ENCODE data around the gene SLIT3.
"Not testable (repeated sequence)": the region's sequence is repeated elsewhere in the genome, so short reads cannot be mapped to it uniquely, and the experiment has no call there.

Gene SLIT3

DNA sequence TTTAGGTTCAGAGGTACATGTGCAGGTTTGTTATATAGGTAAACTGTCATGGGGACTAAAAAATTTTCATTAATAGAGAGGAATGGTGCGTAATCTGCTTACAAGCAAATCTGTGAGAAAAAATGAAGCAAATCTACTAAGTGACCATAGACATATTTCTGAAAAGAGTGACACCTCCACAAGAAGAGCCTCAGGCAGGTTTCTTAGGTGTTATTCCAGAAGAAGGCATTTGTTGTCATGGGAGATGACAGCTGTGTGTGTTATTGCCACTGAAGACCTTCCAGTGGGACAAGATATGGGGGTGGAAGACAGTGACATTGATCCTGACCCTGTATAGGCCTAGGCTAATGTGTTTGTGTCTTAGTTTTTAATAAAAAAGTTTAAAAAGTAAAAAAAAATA is 652.9 kb downstream of the SLIT3 start:
- DNase-seq (ENCODE audit: low read depth in 2 of 2), result no peak

DNA sequence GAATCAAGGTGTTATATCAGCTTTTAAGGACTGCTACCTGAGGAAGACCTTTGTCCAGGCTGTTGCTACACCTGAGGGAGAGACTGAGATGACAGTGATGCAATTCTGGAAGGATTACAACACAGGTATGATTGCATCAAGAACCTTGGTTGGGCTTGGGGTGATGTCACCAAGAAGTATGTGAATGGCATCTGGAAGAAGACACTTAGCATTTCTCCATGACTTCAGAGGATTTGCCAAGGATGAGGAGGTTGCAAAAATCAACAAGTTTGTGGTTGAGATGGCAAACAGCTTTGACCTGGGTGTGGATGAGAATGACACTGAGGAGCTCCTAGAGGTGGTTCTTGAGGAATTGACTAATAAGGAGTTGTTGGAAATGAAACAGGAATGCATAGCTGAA is 653.9 kb downstream of the SLIT3 start:
- no peak for DNase-seq (ENCODE audit: low read depth in 2 of 2)

- no peak for DNase-seq (ENCODE audit: low read depth in 2 of 2)
Observed at GRCh38 chr5:168646335-168646734, 654.6 kb downstream of the SLIT3 start.

DNA sequence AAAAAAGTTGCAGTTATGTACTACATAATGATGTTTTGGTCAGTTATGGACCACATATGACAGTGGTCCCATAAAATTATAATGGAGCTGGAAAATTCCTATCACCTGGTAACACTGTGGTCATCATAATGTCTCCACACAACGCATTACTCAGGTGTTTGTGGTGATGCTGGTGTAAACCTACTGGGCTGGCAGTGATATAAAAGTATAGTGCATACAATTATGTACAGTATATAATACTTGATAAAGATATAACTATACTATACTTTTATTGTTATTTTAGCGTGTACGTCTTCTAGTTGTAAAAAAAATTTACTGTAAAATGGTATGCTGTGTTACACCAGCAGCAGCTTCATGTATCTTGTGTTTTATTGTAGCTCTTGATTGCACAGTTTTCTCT is 655.7 kb downstream of the SLIT3 start:
- DNase-seq (ENCODE audit: low read depth in 2 of 2), result no peak

GRCh38 chr5:168642019-168642418 is 658.9 kb downstream of the SLIT3 start:
- no peak for DNase-seq (ENCODE audit: low read depth in 2 of 2)

DNA sequence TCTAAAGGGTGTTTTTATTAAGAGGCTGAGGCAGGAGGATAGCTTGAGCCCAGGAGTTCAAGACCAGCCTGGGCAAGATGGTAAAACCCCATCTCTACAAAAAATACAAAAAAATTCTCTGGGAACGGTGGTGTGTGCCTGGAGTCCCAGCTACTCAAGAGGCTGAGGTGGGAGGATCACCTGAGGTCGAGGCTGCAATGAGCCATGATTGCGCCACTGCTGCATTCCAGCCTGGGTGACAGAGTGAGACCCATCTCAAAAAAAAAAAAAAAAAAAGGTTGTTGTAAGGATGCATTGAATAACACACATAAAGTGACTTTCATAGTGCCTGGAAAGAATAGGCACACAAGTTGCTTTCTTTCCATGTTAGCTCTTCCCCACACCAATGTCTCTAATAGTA is 662.1 kb downstream of the SLIT3 start:
- DNase-seq (ENCODE audit: low read depth in 2 of 2), result not testable (repeated sequence)

DNA sequence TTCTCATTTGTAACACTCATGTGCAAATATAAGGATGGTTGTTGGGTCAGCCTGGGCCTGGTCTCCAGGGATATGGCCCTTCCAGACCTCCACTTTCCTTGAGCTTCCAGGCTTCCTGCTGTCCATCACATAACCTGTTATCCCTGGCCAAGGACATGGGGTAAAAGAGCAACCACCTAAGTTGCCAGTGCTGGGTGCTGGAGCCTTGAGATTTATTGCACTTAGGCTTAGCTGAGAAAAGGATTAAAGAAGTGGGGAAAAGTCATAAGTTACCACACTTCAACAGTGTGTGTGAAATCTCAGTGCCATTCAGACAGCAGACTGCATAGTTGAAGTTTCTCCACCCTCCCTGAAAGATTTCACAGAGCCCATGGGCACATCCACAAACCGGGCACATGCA is 663.1 kb downstream of the SLIT3 start:
- no peak for DNase-seq (ENCODE audit: low read depth in 2 of 2)

- no peak for DNase-seq (ENCODE audit: low read depth in 2 of 2)
Observed at GRCh38 chr5:168637281-168637680, 663.7 kb downstream of the SLIT3 start.

- not testable (repeated sequence) for DNase-seq (ENCODE audit: low read depth in 2 of 2)
Observed at GRCh38 chr5:168630958-168631357, 670.0 kb downstream of the SLIT3 start.

DNA sequence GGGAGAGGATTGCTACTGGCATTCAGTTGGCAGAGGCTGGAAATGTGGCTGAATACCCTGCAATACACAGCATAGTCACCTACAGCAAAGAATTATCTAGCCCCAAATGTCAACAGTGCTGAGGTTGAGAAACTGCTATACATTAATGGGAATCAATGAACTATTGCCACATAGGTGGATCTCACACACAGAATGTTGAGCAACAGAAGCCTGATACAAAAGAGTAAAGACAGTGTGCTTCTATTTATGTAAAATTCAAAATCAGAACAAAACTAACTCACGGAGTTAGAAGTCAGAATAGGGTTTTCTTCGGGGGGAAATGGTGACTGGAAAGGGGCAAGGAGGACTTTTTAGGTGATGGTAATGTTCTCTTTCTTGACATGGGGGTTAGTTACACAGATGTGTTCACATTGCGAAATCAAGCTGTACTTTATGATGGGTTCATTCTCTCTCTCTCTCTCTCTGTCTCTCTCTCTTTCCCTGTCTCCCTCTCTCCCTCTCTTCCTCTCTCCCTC is 676.0 kb downstream of the SLIT3 start:
- no peak for DNase-seq (ENCODE audit: low read depth in 2 of 2)

- no peak for DNase-seq (ENCODE audit: low read depth in 2 of 2)
Observed at GRCh38 chr5:168620807-168621206, 680.1 kb downstream of the SLIT3 start.

DNA sequence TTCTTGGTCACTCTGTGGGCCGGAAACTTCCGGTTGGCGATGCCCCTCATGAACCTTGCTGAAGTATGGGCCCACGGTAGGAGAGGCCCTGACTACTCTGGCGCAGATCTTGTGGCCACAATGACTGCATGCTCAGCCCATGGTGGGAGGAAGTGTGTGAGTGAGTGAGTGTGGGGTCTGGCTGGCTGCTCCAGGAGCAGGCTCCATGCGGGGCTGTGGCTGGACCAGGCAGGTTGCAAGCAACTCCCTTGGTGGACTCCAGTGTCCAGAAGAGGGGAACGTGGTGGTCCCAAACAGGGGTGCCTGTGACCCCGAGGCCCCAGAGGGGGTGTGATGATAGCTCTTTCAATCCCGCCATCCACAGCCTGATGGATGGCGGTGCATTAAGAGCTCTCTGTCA is 686.3 kb downstream of the SLIT3 start:
- no peak for DNase-seq (ENCODE audit: low read depth in 2 of 2)

DNA sequence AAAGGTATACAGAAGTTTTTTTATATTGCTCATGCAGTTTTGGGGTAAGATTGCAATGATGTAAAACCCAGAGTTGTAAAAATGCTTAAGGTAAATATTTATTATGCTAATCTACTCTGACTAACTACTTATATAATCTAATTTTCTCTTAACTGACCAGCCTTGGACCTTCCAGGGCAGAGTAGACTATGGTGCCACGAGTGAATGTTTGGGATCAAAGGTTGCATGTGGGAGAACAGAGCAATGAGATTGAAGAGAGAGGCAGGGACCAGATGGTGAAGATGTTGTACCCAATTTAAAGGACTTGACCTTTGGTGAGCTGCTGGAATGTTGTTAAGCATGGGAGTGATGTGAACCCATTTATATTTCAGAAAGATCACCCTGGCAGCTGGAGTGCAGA is 686.9 kb downstream of the SLIT3 start:
- no peak for DNase-seq (ENCODE audit: low read depth in 2 of 2)

GRCh38 chr5:168613396-168613795 is 687.5 kb downstream of the SLIT3 start:
- no peak for DNase-seq (ENCODE audit: low read depth in 2 of 2)

DNA sequence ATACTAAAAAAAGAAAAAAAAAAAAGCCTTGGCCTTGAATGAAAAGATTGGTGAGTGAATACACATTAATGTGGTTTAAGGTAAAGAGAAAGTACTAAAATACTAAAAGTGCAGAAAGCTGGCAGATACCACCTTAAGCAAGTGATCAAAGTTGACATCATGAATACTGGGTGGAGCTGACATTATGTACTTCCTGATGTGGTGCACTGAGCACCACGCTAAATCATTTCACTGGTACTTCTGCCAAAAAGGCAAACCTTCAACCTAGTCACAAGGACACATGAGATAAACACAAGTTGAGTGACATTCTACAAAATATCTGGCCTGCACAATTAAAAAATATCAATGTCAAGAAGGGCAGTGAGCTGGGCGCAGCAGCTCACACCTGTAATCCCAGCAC is 687.9 kb downstream of the SLIT3 start:
- DNase-seq (ENCODE audit: low read depth in 2 of 2), result no peak

DNA sequence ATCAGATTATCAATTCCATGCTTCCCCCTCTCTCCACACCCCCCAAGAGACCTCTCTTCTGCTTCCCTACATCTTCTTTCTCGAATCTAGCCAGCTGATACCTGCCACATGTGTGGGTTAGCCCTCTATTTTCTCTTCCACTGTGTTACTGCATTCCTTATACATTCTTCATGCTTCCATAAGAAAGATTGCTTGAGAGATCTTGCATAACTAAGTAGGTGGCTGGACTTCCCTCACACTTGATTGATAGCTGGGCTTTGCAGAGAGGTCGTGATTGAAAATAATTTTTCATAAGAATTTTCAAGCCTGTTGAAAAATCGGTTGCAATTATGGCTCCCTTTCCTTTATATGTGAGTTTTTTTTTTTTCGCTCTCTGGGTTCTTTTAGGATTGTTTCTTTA is 688.8 kb downstream of the SLIT3 start:
- DNase-seq (ENCODE audit: low read depth in 2 of 2), result no peak

Data from stimulated activated CD8-positive, alpha-beta memory T cell treated with anti-CD3 and anti-CD28 coated beads, Interleukin-2, amount 100 ng/mL, for 1 hour (primary cell).